HG03159 (cell line): ENCODE data around the gene VTI1A.

Source experiments
- ATAC-seq: cut with Tn5 transposase; IDR thresholded peaks from one replicate; pipeline ENCODE4 v1.9.1; 2021; ENCODE audit warnings: mild to moderate bottlenecking, moderate library complexity; ENCODE audit not compliant: unreplicated experiment

The VTI1A gene

GRCh38 chr10:112746329-112746728 is 299.3 kb downstream of the VTI1A start:
- no peak for ATAC-seq

- no peak for ATAC-seq
Measured at GRCh38 chr10:112750427-112751167, 303.6 kb downstream of the VTI1A start.

- no peak for ATAC-seq
Measured at GRCh38 chr10:112751651-112752050, 304.6 kb downstream of the VTI1A start.

- no peak for ATAC-seq
Measured at GRCh38 chr10:112752288-112752687, 305.3 kb downstream of the VTI1A start.

- no peak for ATAC-seq
Measured at GRCh38 chr10:112753961-112754411, 307.0 kb downstream of the VTI1A start.

- ATAC-seq = no peak
Measured at GRCh38 chr10:112755446-112756234, 308.6 kb downstream of the VTI1A start.

GRCh38 chr10:112756235-112756527 is 309.2 kb downstream of the VTI1A start:
- ATAC-seq = no peak

GRCh38 chr10:112758961-112759360 is 311.9 kb downstream of the VTI1A start:
- no peak for ATAC-seq

- no peak for ATAC-seq
Measured at GRCh38 chr10:112759496-112759895, 312.5 kb downstream of the VTI1A start.

GRCh38 chr10:112761256-112761655 is 314.2 kb downstream of the VTI1A start:
- no peak for ATAC-seq

- ATAC-seq = no peak
Measured at GRCh38 chr10:112763916-112764520, 317.0 kb downstream of the VTI1A start.

GRCh38 chr10:112765717-112766235 is 318.8 kb downstream of the VTI1A start:
- ATAC-seq = no peak

- ATAC-seq = no peak
Measured at GRCh38 chr10:112766636-112767035, 319.6 kb downstream of the VTI1A start.

GRCh38 chr10:112767156-112767555 is 320.1 kb downstream of the VTI1A start:
- ATAC-seq = no peak

GRCh38 chr10:112768121-112768520 is 321.1 kb downstream of the VTI1A start:
- no peak for ATAC-seq

- ATAC-seq = no peak
Measured at GRCh38 chr10:112769081-112769480, 322.1 kb downstream of the VTI1A start.

GRCh38 chr10:112769611-112770370 is 322.8 kb downstream of the VTI1A start:
- no peak for ATAC-seq

GRCh38 chr10:112771733-112772132 is 324.7 kb downstream of the VTI1A start:
- no peak for ATAC-seq

- no peak for ATAC-seq
Measured at GRCh38 chr10:112773783-112774182, 326.8 kb downstream of the VTI1A start.

- ATAC-seq = no peak
Measured at GRCh38 chr10:112774210-112774609, 327.2 kb downstream of the VTI1A start.

- no peak for ATAC-seq
Measured at GRCh38 chr10:112774798-112775197, 327.8 kb downstream of the VTI1A start.
